ENCODE results near the gene TRHDE.

The TRHDE gene

DNA sequence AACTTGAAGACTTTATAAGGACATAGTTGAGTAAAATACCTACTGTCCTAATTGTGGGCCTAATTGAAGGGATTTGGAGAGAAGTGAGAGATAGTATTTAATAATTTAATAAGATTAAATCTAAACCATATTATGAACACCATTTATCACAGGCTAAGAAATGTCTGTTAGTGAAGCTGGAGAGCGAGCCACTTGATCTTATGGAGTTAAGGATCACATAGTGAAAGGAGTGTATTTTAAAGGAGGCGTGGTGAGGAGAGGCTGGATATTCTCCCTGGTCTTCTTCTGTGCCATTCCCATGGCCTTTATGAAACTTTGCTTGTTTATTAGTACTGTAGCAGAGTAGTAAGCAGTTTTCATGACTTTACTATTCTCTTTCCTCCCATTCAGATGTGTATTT is 172.4 kb downstream of the TRHDE start:
- no peak for DNase-seq (ENCODE audit: low read depth)

DNA sequence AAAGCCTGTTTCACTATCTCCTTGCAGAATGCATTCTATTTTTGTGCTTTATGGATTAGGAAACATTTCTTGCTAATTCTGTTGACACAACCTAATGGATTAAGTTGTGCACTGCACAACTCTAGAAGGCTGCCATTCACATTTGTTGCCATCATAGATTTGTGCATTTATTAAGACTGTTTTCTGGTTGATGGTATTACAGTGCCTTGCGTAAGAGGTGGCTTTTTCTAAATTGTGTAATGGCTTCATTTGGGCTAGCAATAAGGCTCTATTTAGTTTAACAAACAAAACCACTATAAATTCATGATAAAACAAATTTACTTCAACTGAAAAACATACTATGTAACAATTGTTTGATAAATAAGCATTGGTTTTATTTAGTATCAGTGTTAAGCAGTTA is 175.9 kb downstream of the TRHDE start:
- DNase-seq (ENCODE audit: low read depth) = no peak

DNA sequence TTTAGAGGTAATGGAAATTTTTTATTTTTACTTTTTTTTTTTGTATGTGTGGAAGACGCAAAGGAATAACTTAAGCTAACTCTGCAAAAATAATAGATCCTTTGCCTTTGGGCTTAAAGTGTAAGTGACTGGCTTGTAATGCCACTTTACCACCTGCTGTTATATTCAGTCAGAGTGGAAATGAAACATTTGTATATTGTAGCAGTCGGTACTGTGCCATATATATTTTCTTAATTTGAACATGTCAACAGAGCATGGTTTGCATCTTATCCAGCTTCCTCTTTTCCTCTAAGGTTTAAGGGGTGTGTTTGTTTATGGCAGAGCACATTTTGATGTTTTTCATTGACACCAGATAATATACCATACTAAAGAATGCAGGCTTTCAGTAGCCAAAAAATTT is 176.6 kb downstream of the TRHDE start:
- no peak for DNase-seq (ENCODE audit: low read depth)

DNA sequence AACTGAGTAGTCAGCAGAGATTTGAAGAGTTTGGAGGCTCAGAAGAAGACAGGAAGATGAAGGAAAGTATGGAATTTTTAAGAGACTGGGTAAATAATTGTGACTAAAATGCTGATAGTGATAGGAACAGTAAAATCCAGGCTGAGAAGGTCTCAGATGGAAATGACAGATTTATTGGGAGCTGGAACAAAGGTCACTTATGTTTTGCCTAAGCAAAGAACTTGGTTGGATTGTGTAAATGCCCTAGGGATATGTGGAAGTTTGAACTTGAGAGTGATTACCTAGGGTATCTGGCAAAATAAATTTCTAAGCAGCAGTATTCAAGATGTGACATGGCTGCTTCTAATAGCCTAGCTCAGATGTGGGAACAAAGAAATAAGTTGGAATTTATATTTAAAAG is 180.9 kb downstream of the TRHDE start:
- no peak for DNase-seq (ENCODE audit: low read depth)

DNA sequence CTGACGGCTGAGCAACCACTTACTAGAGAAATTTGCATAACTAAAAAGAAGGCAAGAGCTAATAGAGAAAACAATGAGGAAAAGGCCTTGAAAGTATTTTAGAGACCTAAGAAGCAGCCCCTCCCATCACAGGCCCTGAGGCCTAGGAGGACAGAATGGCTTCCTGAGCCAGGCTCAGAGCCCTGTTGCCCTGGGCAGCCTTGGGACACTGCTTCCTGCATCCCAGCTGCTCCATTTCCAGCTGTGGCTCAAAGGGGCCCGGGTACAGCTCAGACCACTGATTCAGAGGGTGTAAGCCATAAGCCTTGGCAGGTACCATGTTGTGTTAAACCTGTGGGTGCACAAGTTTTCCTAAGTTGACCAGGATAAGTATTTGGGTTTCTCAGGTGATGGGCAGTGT is 181.4 kb downstream of the TRHDE start:
- DNase-seq (ENCODE audit: low read depth) = no peak

DNA sequence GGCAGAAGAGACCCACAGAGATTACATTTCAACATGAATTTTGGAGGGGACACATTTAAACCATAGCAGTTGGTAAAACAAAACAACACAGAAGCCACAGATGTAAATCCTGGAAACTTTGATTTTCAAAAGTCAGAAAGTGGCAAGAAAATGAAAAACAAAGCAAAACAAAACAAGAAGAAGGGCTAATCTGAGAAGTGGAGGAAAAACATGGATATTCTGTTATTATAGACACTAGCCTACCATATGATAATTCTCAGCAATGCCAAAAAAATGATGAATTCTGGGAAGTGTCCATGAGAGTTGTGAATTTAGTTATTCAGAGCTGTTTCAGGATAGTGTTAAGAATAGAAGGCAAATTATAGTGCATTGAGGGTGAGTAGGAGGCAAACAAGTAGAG is 192.3 kb downstream of the TRHDE start:
- DNase-seq (ENCODE audit: low read depth) = no peak

DNA sequence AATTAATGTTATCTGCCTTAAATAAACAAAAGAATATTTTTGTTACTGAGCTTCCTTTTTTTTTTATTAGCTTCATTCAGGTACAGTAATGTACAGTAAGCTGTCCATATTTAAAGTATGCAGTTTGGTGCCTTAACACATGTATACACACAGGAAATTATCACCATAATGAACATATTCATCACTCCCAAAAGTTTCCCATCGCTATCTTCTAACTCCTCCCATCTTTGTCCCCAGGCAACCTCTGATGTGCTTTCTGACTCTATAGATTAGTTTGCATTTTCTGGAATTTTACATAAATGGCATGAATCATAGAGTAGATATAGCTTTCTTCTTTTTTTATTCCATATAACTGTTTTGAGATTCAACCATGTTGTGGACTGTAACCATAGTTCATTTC is 193.0 kb downstream of the TRHDE start:
- DNase-seq (ENCODE audit: low read depth) = no peak

DNA sequence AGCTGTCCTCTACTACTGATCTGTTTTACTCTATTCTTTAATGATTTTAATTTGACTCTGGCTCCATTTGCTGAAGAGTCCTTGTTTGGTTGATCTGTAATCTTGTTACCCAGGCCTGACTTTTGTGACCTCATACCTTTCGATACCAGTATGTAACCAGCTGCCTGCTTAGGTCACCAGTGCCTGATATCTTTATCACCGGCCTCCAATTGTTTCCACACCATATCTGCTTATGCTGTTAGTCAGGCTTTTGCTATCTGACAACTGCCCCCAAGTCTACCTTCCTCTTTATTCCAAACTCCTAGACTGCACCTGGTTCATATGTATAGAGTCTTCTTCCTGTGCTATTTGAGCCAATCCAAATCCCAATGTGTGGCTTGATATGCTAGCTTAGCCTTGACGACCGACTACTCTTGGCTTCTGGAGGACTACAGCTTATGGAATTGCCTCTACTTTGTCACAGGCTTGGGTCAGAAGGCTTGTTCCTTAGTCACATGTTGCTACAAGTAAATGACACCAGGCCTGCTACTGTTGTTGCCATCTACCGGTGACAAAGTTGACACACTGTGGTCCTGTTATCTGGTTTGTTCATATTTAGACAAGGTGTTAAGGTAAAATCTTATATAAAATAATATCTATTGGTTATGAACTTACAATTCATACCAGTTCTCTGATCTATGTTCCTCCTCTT is 193.9 kb downstream of the TRHDE start:
- DNase-seq (ENCODE audit: low read depth) = no peak

DNA sequence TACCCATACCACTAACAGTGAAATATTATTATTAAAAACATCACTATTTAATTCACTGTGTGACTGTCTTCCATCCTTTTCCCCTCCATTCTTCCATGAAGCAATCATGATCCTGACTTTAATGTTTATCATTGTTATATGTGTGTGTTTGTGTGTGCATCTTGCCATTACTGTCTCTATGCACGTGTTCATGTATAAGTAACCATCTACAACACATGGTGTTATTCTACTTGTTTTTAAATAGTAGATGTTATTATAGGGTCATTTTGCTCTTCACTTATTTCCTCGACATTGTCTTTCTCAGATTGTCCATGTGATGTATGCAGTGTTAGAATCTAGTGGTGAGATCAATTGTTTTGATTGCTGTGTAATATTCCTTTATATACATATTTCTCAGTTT is 195.8 kb downstream of the TRHDE start:
- no peak for DNase-seq (ENCODE audit: low read depth)

DNA sequence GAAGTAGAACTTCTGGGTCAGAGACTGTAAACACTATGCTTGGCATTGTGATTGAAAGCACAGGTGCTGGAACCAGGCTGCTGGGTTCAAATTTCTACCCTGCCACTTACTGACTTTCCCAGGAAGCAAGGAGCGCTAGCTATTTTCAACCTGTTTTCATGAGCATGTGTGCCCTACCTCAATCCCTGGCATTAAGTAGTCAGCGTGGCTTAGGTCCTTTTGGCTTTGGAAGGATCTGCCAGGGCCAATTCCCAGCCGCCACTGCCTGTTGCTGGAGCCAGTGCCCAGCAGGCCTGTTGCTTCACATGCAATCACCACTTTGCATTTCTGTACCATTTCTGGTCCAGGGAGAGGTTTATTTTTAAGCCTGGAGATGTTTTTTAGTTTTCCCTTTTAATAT is 196.3 kb downstream of the TRHDE start:
- no peak for DNase-seq (ENCODE audit: low read depth)

DNA sequence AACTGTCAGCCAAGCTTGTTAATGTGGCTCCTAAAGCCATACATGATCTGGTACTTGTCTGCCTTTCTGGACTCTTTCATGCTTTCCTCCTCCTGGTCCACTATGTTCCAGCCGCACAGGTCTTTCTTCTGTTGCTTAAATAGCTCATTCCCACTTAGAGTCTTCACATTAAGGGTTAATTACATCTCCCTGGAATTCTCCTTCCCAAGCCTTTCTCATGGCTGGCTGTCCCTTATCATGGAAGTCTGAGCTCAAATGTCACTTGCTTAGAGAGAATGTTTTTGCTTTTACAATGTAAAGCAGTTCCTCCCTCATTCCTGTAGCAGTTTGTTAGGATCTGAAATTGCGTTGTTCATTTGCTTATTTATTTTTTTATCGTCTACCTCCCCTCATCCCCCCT is 199.6 kb downstream of the TRHDE start:
- no peak for DNase-seq (ENCODE audit: low read depth)

DNA sequence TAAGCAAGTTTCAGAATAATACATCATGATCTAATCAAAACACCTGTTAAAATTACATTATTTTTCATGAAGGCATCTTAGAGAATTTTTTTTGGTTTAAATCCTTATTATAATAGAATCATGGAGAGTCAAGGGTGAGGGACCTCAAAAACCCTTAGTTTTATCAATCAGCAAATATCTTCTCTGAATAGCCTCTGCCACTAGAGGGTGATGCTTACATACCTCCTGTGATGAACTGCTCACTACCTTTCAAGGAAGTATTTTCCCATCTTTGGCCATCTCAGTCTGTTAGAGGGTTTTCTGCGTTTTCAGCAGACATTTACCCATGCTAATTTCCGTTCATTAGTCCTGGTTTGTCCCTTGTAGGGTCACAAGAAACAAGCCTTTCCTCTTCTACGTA is 200.2 kb downstream of the TRHDE start:
- no peak for DNase-seq (ENCODE audit: low read depth)

DNA sequence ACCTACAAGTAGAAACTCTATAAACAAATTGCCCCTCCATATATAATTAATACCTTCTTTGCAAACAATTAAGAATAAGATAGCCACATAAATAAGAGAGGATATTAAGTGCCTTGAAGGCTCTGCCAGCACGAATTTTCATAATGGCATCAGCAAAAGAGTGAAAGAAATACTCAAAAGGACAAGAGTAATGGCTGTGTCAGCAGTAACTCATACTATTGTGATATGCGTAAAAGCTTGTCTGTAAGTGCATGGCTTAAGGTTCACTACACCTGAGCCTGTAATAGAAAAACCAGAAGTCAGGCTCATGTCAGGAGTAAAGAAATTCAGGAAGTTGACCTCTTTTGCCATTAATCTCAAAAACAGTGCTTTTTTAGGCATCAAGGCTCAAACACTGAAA is 204.1 kb downstream of the TRHDE start:
- DNase-seq (ENCODE audit: low read depth) = no peak

DNA sequence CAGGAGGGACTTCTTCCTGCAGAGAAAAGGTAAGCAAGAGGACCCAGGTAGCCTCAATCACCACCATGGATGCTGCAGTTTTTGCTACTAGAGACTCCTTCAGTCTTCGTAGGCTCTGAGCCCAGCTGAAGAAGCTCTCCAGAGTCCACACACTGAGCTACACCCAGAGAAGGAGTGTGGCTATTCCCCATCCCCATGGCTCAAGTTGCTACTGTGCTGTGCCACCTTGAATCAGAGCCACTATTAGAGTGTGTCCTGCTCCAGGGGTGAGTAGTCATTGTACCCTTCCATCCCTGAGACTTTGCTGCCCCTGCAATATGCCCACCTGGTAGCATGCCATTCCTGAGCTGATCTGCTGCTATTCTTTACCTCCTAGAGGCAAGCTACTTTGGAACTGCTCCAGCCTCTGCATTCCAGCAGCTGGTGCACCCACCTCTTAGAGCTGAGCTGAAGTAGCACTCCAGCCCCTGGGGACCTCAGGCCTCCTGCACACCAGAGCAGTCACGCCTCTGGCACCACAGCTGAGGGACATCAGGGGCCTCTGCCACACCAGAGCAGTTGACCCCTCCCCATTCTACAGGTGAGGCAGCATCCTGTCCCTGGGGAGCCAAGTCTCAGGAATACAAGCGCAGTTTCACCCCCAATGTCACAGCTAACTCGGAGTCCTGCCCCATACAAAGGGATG is 213.0 kb downstream of the TRHDE start:
- no peak for DNase-seq (ENCODE audit: low read depth)

DNA sequence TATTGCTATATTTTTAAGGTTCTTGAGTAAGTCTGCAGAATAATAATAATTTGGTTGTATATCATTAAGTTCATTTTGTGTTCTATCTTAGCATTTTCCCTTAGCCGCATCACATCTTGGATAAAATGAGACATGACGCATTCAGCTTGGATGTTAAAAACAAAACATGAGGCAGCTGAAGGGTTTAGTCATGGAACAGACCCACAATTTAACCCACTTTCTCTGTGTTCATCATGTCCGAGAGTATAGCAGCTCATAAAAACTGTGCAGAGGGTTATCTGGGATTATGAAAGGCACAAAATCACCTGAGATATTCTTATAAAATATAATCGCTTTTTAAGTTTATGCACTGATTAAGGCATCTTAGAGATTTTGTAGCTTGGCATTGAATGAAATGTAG is 219.3 kb downstream of the TRHDE start:
- DNase-seq (ENCODE audit: low read depth) = no peak

DNA sequence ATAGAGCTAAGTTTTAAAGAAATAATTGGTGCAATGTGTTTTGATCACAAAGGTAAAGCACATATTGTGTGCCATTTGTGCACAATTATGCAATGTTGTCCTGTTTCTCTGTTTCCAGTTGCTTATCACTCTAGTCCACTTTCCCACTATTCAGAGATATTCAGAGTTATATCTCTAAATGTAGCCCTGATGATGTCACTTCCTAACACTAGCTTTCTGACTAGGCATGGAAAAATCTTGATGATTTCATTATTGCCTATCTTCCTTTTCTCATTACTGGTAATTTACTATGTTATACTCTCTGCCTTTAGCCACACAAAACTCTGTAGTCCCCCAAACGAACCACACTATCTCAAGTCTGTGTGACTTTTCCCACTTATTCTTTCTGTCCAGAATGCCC is 221.2 kb downstream of the TRHDE start:
- no peak for DNase-seq (ENCODE audit: low read depth)

DNA sequence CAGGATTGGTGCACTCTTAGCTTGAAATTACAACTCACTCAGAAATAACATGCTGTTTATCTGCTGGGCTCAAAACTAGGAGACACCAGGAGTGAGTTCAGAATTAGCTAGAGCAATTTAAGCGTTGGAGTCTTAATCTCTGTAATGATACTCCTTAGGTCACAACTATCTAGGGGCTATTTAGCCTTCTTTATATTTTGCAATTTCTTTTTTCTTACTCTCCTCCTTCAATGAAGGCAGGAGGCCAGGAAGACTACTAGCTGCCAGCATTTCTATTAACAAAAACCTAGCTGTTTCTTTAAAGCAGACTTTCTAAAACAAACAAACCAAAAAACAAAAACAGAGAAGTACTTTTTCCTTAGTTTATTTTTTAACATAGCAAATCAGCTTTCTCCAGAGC is 226.2 kb downstream of the TRHDE start:
- no peak for DNase-seq (ENCODE audit: low read depth)

DNA sequence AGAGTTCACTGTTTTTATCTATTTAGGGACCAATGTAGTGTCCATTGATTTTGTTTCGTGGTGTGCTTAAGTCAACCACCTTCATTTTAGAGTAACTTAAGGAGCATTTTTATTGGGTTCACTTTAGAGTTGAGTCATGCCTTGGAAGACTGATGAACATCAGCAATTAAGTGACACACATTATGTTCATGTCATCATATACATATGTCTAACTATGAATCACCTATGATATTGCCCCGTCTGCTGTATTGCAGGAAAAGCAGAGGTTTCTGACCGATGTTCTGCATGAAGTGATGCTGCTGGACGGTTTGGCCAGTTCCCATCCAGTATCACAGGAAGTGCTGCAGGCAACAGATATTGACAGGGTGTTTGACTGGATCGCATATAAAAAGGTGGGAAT is 227.1 kb downstream of the TRHDE start:
- DNase-seq (ENCODE audit: low read depth) = peak; percentile 19

DNA sequence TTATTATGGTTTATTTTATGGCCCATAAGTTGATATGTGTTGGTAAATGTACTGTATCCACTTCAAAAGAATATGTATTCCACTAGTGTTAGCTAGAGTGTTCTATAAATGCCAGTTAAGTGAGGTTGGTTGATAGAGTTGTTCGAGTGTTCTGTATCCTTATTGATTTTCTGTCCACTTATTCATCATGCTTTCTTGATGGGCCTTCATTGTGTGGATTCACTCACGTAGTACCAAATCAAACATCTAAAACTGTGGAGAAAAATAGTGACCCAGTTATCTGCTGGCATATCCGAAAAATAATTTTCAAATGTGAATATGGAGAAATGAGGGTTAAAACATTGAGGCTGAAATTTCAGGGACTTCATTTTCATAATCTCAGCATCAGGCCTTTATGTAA is 230.4 kb downstream of the TRHDE start:
- DNase-seq (ENCODE audit: low read depth) = no peak

DNA sequence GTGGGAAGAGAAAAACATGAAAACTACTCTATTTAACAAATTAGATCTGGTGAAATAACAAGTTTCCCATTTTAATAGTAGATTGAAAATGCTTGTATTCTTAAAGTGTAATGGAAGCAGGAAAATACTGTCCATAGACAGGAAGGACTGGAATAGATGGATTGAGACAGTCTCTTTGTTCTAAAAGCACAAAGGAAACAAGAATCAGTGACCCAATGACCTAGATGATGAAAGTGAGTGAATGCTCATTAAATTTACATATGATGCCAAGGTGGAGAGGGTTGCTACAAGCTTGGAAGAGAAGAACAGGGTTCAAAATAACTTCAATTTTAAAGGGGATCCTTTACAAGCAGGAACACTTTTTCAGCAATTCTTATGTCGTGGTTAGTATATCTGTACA is 233.1 kb downstream of the TRHDE start:
- no peak for DNase-seq (ENCODE audit: low read depth)

DNA sequence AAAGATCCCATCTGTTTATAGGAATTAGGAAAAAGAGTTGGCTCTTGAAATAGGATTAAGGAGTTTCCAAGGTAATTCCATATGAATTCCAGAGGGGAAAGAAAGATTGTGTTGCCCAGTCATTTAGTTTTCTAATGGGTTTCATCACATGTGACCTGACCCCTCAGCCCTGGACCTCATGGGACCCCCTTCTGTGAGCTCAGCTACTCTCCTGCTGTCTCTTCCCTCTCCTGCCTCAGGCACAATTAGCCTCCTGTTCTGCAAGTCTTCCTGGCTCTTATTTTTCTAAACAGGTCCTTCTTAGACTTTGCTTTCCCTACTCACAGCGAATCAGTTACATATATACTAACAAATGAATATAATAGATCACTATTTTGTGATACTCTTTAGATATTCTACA is 237.7 kb downstream of the TRHDE start:
- no peak for DNase-seq (ENCODE audit: low read depth)

DNA sequence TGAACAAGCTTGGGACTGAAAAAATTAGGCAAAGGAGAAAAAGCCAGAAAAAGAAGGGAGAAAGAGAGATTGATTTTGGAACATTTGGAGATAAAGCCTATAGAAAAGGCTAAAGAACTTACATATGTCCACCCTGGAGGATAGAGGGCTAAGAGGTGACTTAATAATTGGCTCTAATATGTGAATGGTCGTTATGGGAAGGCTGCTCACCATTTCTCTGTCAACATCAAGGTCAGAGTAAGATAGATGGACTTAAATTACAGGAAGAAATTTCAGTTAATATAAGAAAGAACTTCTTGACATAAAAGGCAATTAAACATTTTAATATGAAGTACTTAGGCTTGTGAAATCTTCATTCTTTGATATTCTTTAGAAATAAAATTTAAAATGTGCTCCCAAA is 238.6 kb downstream of the TRHDE start:
- no peak for DNase-seq (ENCODE audit: low read depth)

DNA sequence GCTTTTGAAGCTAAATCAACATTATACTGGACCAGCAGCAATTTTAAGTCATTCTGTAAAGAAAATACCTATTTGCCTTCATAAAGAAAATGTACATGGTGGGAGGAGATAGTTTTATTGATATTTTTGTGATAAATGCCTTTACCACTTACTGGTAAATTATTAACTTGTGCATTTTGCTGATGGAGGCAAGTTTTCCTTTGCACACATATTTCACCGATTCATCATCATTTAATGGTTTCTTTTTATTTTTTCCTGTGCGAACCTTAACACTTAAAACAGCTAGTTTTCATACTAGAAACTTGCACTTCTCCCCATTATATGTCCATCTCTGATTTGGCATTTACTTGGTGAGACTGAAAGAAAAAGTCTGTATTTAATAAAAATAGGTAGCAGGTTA is 239.3 kb downstream of the TRHDE start:
- no peak for DNase-seq (ENCODE audit: low read depth)

DNA sequence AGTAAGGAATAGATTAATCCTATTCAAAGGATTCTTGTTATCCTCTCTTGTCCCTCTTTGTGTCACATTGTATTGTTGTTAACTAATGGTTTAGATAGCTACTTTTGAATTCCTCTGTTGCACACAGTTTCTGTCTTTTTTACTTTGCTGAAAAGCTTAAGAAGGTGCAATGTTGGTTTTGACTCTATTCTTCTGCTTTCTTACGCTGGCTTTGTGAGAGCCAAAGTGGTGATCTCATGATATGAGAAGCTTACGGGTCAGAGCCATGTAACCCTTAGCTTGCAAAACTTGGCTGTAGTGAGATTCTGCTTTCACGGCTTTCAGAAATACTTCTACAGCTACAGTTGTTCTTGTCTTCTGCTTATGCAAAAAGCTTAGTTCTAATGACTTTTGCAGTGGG is 239.7 kb downstream of the TRHDE start:
- DNase-seq (ENCODE audit: low read depth) = no peak

All from HS-5 (cell line).